ENCODE results near the gene CYB5B.

DNA sequence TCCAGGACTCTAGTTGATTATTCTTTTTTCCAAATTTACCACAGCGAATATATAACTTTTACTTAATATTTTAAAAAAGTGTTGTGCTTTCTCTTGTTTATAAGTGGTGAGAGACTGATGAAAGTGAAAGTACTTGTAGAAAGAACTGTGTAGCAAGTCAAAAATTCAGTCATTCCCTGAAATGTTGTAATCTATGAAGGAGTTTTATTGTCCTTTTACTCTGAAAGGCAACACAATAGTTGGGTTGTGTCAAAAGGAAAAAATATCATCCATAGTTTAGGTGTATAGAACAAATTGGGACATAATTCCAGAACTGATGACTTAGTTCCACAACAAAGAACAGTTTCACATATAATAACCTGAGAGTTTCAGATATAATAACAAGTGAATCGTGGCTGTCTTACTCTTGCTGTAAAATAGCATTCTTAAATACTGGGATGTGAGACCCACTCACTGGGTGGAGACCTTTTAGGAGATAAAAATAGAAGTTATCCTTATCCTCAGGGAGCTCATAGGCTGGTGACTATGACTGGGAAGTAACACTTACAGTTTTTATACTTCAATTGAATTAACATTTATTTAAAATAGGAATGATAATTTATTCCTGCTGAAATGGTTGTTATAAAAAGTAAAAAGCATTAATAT lies 20.6 kb downstream of the CYB5B start:
- TF ChIP-seq POLR2A (IDR thresholded peaks at IDR 0.05) = no peak
- TF ChIP-seq, protein P1, sequence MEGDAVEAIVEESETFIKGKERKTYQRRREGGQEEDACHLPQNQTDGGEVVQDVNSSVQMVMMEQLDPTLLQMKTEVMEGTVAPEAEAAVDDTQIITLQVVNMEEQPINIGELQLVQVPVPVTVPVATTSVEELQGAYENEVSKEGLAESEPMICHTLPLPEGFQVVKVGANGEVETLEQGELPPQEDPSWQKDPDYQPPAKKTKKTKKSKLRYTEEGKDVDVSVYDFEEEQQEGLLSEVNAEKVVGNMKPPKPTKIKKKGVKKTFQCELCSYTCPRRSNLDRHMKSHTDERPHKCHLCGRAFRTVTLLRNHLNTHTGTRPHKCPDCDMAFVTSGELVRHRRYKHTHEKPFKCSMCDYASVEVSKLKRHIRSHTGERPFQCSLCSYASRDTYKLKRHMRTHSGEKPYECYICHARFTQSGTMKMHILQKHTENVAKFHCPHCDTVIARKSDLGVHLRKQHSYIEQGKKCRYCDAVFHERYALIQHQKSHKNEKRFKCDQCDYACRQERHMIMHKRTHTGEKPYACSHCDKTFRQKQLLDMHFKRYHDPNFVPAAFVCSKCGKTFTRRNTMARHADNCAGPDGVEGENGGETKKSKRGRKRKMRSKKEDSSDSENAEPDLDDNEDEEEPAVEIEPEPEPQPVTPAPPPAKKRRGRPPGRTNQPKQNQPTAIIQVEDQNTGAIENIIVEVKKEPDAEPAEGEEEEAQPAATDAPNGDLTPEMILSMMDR (IDR thresholded peaks at IDR 0.05) = no peak
